K562 (cell line): ENCODE data around the gene ACO2. TPM values are rescaled to one million over a fixed set of nuclear protein-coding genes. Genes with fewer than 3 reads are reported as not detected.

Experiments used
- ATF7 ChIP-seq: fragments of 450-650 bp; IDR thresholded peaks from 2 replicates; pipeline ENCODE4 v1.7.1; 2014; ENCODE audit warnings: mild to moderate bottlenecking, moderate library complexity
- FOXJ2 ChIP-seq: fragments of 200-800 bp; sonication (Bioruptor generic); IDR thresholded peaks from 2 replicates; pipeline ENCODE4 v1.6.1; 2016; ENCODE audit warnings: missing genetic modification characterization, missing compliant biosample characterization
- GABPA ChIP-seq: fragments of 200-800 bp; sonication (Bioruptor generic); conservative IDR thresholded peaks from 2 replicates; pipeline ENCODE4 v1.6.1; 2016; ENCODE audit warnings: low read depth, missing genetic modification characterization, missing compliant biosample characterization
- GABPB1 ChIP-seq: sonication (generic); formaldehyde crosslinking; IDR thresholded peaks from 2 replicates; pipeline ENCODE4 v1.8.0; 2022; ENCODE audit warnings: mild to moderate bottlenecking, missing genetic modification reagents
- KLF13 ChIP-seq: fragments of 450-650 bp; IDR thresholded peaks from 2 replicates; pipeline ENCODE4 v1.6.1; 2016; ENCODE audit warnings: missing genetic modification characterization, low read depth, mild to moderate bottlenecking, missing compliant biosample characterization, moderate library complexity, borderline replicate concordance
- NFYB ChIP-seq: IDR thresholded peaks from 2 replicates; pipeline ENCODE4 v1.6.1; 2011; ENCODE audit warnings: mild to moderate bottlenecking, moderate library complexity; ENCODE audit not compliant: insufficient read length; ENCODE audit errors: extremely low read depth
- RBM34 ChIP-seq: fragments of 200-400 bp; formaldehyde crosslinking; IDR thresholded peaks from 2 replicates; pipeline ENCODE4 v1.6.1; 2018; ENCODE audit warnings: low read length, borderline replicate concordance; ENCODE audit not compliant: insufficient read depth
- RERE ChIP-seq: sonication (generic); formaldehyde crosslinking; IDR thresholded peaks from 2 replicates; pipeline ENCODE4 v1.8.0; 2023; ENCODE audit warnings: missing genetic modification reagents, mild to moderate bottlenecking, borderline replicate concordance
- SMARCA4 ChIP-seq: fragments of 450-650 bp; IDR thresholded peaks from 2 replicates; pipeline ENCODE4 v1.6.1; 2016
- TCF7L2 ChIP-seq: fragments of 150-350 bp; IDR thresholded peaks from 2 replicates; pipeline ENCODE4 v1.6.1; 2016; ENCODE audit warnings: low read depth, mild to moderate bottlenecking, low read length, moderate library complexity
- TSC22D4 ChIP-seq: fragments of 450-650 bp; IDR thresholded peaks from 2 replicates; pipeline ENCODE4 v1.6.1; 2016; ENCODE audit warnings: missing genetic modification characterization, missing biosample characterization, control low read depth
- U2AF1 ChIP-seq: fragments of 200-400 bp; formaldehyde crosslinking; optimal IDR thresholded peaks from 2 replicates; pipeline ENCODE3; 2017; ENCODE audit warnings: mild to moderate bottlenecking, low read depth, low read length, moderate library complexity
- ZBTB33 ChIP-seq: sonication (generic); formaldehyde crosslinking; IDR thresholded peaks from 2 replicates; pipeline ENCODE4 v1.8.1; 2023; ENCODE audit warnings: mild to moderate bottlenecking, missing genetic modification reagents
- ZNF347 ChIP-seq: fragments of 450-650 bp; formaldehyde crosslinking; IDR thresholded peaks from 2 replicates; pipeline ENCODE4 v1.4.0; 2020; ENCODE audit warnings: low read depth, mild to moderate bottlenecking, moderate library complexity
- ZNF511 ChIP-seq: sonication (generic); formaldehyde crosslinking; IDR thresholded peaks from 2 replicates; pipeline ENCODE4 v1.8.0; 2022; ENCODE audit warnings: mild to moderate bottlenecking, missing genetic modification reagents
- ZNF668 ChIP-seq: fragments of 250-450 bp; sonication (Bioruptor Pico); IDR thresholded peaks from 2 replicates; pipeline ENCODE4 v1.8.0; 2022; ENCODE audit warnings: mild to moderate bottlenecking, inconsistent platforms
- ZNF740 ChIP-seq, 3 experiments: fragments of 200-800 bp in 1 of 3; sonication (Bioruptor generic) in 1 of 3; sonication (generic) in 1 of 3; formaldehyde crosslinking in 1 of 3; IDR thresholded peaks; 2 replicates each; pipeline versions ENCODE4 v1.6.1 to v1.8.0; 2016 to 2022; ENCODE audit warnings: mild to moderate bottlenecking in 2 of 3, missing compliant biosample characterization in 2 of 3, missing genetic modification characterization in 2 of 3, missing genetic modification reagents in 1 of 3
- polyA plus RNA-seq, 8 experiments: library from polyadenylated mRNA; depleted of rRNA in 4 of 8; stranded (reverse) in 5 of 8; unstranded in 3 of 8; fragments of >200 nt; fragmentation: Nextera tagmentation in 2 of 8; fragmentation: Illumina TruSeq in 1 of 8; extraction: Ambion mirVana in 2 of 8; extraction: Trizol in 1 of 8; gene quantifications; 2 replicates each; pipeline versions ENCODE4 v1.2.1 to v1.2.3, GENCODE V29; 2011 to 2014; ENCODE audit warnings: inconsistent platforms in 1 of 8, missing spikeins in 1 of 8
- total RNA-seq, 7 experiments: library from RNA; depleted of rRNA in 6 of 7; stranded (reverse); fragments of >200 nt in 6 of 7; fragmentation: Illumina TruSeq in 2 of 7; extraction: Trizol in 2 of 7; gene quantifications; 2 replicates each; pipeline versions ENCODE4 v1.2.1 to v1.2.3, GENCODE V29; 2011 to 2021; ENCODE audit warnings: low replicate concordance in 1 of 7

Gene ACO2
- total and polyA plus RNA-seq, 9 of the 15 experiments (the other 6 are each of a cell fraction or from before 2014, with no cell fraction given): 16.2 to 119 (median 43.2) TPM

GRCh38 chr22:41468381-41469217 is at the start of gene ACO2, which contains the start of gene PHF5A (continued):
- no peak; the same call in 1 of the 2 replicates for TF ChIP-seq ZNF511
- peak; percentile 87 for TF ChIP-seq GABPB1 (CRISPR knock-in tag)
- no peak for TF ChIP-seq RBM34
- TF ChIP-seq KLF13 (tag): peak; percentile 76; the same call in 1 of the 2 replicates
- peak; percentile 97 for TF ChIP-seq GABPA (tag)
- no peak for TF ChIP-seq TSC22D4
- no peak for TF ChIP-seq ZNF740 (CRISPR knock-in tag; IDR thresholded peaks at IDR 0.05)
- no peak for TF ChIP-seq ZNF740 (tag; IDR thresholded peaks at IDR 0.05)
- peak; percentile 78 for TF ChIP-seq FOXJ2 (tag)
- no peak for TF ChIP-seq ZBTB33
- peak; percentile 97 for TF ChIP-seq NFYB
- TF ChIP-seq TCF7L2: no peak
- TF ChIP-seq ATF7: peak; percentile 89
- TF ChIP-seq U2AF1: no peak
- peak; percentile 61; the same call in 1 of the 2 replicates for TF ChIP-seq RERE
- TF ChIP-seq ZNF347: no peak
- no peak for TF ChIP-seq SMARCA4
- no peak for TF ChIP-seq ZNF668 (CRISPR knock-in tag)
